Adipocyte (in vitro differentiated cells): ENCODE measurements around the gene GAB2.
A peak's percentile ranks its signal among the peaks of the same experiment; 100 is the strongest.
"Not testable (repeated sequence)": the region's sequence is repeated elsewhere in the genome, so short reads cannot be mapped to it uniquely, and the experiment has no call there.

Source experiments
- DNase-seq: peaks from one replicate; pipeline ENCODE4 v3.0.0-alpha.2; 2015; ENCODE audit warnings: low read depth
- H3K27me3 ChIP-seq: replicated peaks from 2 replicates; pipeline ENCODE4 v1.7.0; 2013; ENCODE audit warnings: mild to moderate bottlenecking, low read length, moderate library complexity; ENCODE audit not compliant: control insufficient read depth, insufficient read depth
- H3K36me3 ChIP-seq: 2 replicates; pipeline ENCODE4 v1.7.0; 2013; ENCODE audit warnings: low read length, mild to moderate bottlenecking, moderate library complexity; ENCODE audit not compliant: control insufficient read depth, insufficient read depth, severe bottlenecking
- H3K4me1 ChIP-seq: 2 replicates; pipeline ENCODE4 v1.7.0; 2013; ENCODE audit warnings: mild to moderate bottlenecking, low read length, moderate library complexity; ENCODE audit not compliant: control insufficient read depth, insufficient read depth
- H3K4me3 ChIP-seq: 2 replicates; pipeline ENCODE4 v1.7.0; 2013; ENCODE audit warnings: mild to moderate bottlenecking, low read length, moderate library complexity
- H3K9ac ChIP-seq: 2 replicates; pipeline ENCODE4 v1.7.0; 2013; ENCODE audit warnings: mild to moderate bottlenecking, low read length, moderate library complexity
- H3K9me3 ChIP-seq: 2 replicates; pipeline ENCODE4 v1.7.0; 2013; ENCODE audit warnings: mild to moderate bottlenecking, low read length, moderate library complexity; ENCODE audit not compliant: control insufficient read depth

Gene GAB2

DNA sequence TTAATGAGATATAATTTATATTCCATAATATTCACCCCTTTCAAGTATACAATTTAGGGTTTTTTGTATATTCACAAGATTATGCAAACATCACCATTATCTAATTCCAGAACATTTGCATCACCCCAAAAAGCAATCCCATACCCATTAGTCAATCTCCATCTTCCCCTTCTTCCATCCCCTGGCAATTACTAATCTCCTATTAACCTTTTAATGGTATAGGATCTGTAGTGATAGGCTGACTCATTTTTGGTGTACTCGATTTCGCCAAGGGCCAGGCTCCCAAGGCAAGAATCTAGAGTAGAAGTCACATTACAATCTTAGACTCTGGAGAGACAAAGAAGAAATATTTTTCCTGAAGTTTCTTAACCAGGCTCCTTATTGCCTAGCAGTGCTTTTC lies 113.4 kb downstream of the GAB2 start:
- no peak for DNase-seq
- Histone ChIP-seq H3K9ac (no peak overlapping the region), H3K4me3 (peak overlapping the region; percentile 42), H3K36me3 (no peaks in the 10 kb centered on the region), H3K9me3 (no peaks in the 10 kb centered on the region), H3K27me3 (no peaks in the 10 kb centered on the region), H3K4me1 (peaks cover 10% of the 10 kb centered on the region)

DNA sequence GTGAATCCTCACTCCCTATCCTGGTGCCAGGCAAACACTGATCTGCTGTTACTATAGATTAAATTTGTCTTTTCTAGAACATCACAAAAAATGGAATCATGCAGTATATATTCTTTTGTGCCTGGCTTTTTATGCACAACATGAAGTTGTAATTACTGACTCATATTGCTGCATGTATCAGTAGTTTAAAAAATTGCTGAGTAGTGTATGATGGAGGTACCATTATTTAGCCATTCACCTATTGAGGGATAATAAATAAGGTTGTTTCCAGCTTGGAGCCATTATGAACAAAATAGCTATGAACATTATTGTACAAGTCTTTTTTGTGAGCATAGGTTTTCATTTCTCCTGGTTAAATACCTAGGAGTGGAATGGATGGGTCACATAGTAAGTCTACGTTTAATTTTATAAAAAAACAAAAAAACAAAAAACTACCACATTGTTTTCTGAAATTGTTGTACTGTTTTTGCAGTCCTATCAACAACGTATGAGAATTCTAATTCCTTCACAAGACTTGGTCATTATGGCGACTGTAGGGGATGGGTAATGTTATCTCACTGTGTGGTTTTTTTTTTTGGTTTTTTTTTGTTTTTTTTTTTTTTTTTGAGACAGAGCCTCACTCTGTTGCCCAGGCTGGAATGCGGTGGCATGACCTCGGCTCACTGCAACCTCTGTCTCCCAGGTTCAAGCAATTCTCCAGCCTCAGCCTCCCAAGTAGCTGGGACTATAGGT lies 117.3 kb downstream of the GAB2 start:
- Histone ChIP-seq H3K9me3 (no peaks in the 10 kb centered on the region), H3K9ac (no peak overlapping the region), H3K36me3 (no peaks in the 10 kb centered on the region), H3K27me3 (no peaks in the 10 kb centered on the region), H3K4me1 (peaks cover 10% of the 10 kb centered on the region), H3K4me3 (no peak overlapping the region)
- no peak for DNase-seq

DNA sequence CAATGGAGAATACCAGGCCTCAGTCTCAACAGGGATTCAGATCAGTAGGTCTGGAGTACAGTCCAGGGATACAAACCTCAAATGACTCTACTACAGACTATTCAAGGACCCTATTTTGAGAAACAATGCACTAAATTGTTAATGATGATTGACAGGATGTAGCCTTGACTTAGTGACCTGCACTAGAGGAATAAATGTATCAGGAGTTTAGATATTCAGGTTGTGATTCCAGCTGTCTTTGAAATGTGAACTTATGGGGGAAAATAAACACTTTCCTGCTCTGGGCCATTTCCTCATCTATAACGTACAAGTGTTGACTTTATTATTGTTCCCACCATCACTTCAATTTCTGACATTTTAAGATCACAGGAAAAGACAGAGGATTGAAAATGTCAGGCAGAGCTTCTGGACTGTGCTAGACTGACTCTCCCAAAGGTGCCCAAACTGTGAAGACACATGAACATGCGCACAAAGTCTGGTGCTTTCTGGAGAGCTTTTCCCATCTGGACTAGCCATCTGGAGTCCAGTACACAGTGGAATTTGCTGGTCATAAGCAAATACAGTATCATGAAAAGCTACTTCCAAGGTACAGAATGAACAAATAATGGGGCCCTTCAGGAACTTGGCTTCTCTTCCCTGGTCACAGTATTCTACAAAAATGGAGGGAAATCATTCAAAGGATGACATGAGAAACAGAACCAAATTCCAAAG lies 118.5 kb downstream of the GAB2 start:
- H3K9me3 ChIP-seq: no peaks in the 10 kb centered on the region
- no peaks in the 10 kb centered on the region for H3K27me3 ChIP-seq
- H3K4me1 ChIP-seq: peaks cover 1% of the 10 kb centered on the region
- DNase-seq: no peak
- no peak overlapping the region for H3K9ac ChIP-seq
- no peak overlapping the region for H3K4me3 ChIP-seq
- no peaks in the 10 kb centered on the region for H3K36me3 ChIP-seq

- DNase-seq: no peak
- Histone ChIP-seq H3K27me3 (no peaks in the 10 kb centered on the region), H3K36me3 (no peaks in the 10 kb centered on the region), H3K4me1 (no peaks in the 10 kb centered on the region), H3K9ac (no peak overlapping the region), H3K4me3 (no peak overlapping the region), H3K9me3 (no peaks in the 10 kb centered on the region)
Measured at GRCh38 chr11:78298291-78298771, 119.3 kb downstream of the GAB2 start.

DNA sequence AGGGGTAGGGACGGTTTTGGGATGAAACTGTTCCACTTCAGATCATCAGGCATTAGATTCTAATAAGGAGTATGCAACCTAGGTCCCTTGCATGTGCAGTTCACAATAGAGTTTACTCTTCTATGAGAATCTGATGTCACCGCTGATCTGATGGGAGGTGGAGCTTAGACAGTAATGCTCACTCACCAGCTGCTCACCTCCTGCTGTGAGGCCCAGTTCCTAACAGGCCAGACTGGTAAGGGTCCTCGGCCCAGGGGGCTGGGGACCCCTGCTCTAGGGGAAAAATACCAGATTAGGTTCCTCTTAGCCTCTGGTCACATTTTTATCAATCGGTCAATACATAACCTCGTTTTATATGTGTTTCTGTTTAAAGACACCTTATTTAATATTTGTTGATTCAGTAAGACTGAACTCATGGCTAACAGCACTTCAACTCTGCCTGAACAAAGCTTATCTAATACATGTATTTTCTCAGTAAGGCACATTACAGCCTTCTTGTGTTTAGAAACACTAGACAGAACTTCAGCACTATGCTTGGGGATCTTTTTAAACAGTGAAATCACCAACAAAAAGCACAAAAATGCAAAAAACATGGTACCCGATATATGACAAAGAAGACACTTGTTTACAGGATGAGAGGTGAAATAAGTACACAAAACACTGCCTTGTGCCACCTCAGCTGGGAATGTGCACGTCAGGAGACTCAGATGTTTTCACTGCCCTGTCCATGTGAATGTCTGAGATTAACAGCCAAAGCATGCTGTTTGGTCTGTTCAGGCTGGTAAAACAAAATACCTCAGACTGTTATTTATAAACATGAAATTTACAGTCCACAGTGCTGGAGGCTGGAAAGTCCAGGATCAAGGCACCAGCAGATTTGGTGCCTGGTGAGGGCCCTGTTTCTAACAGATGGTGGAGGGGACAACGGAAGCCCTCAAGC lies 121.4 kb downstream of the GAB2 start:
- Histone ChIP-seq H3K4me1 (no peaks in the 10 kb centered on the region), H3K4me3 (no peak overlapping the region), H3K36me3 (no peaks in the 10 kb centered on the region), H3K27me3 (no peaks in the 10 kb centered on the region), H3K9ac (no peak overlapping the region), H3K9me3 (no peaks in the 10 kb centered on the region)
- DNase-seq: no peak

- Histone ChIP-seq H3K4me1 (peaks cover 6% of the 10 kb centered on the region), H3K9ac (no peak overlapping the region), H3K36me3 (no peaks in the 10 kb centered on the region), H3K4me3 (no peak overlapping the region), H3K27me3 (no peaks in the 10 kb centered on the region), H3K9me3 (no peaks in the 10 kb centered on the region)
- DNase-seq: no peak
Measured at GRCh38 chr11:78295347-78295746, 122.3 kb downstream of the GAB2 start.

DNA sequence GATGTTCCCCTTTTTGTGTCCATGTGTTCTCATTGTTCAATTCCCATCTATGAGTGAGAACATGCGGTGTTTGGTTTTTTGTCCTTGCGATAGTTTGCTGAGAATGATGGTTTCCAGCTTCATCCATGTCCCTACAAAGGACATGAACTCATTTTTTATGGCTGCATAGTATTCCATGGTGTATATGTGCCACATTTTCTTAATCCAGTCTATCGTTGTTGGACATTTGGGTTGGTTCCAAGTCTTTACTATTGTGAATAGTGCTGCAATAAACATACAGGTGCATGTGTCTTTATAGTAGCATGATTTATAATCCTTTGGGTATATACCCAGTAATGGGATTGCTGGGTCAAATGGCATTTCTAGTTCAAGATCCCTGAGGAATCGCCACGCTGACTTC lies 123.5 kb downstream of the GAB2 start:
- not testable (repeated sequence) for H3K9me3 ChIP-seq, H3K4me3 ChIP-seq, H3K27me3 ChIP-seq, H3K9ac ChIP-seq, H3K36me3 ChIP-seq, DNase-seq
- H3K4me1 ChIP-seq: peaks cover 17% of the 10 kb centered on the region

- H3K9ac ChIP-seq: no peak overlapping the region
- H3K9me3 ChIP-seq: no peaks in the 10 kb centered on the region
- peaks cover 17% of the 10 kb centered on the region for H3K4me1 ChIP-seq
- no peaks in the 10 kb centered on the region for H3K36me3 ChIP-seq
- no peak for DNase-seq
- H3K4me3 ChIP-seq: no peak overlapping the region
- H3K27me3 ChIP-seq: no peaks in the 10 kb centered on the region
Measured at GRCh38 chr11:78293536-78293935, 124.1 kb downstream of the GAB2 start.

DNA sequence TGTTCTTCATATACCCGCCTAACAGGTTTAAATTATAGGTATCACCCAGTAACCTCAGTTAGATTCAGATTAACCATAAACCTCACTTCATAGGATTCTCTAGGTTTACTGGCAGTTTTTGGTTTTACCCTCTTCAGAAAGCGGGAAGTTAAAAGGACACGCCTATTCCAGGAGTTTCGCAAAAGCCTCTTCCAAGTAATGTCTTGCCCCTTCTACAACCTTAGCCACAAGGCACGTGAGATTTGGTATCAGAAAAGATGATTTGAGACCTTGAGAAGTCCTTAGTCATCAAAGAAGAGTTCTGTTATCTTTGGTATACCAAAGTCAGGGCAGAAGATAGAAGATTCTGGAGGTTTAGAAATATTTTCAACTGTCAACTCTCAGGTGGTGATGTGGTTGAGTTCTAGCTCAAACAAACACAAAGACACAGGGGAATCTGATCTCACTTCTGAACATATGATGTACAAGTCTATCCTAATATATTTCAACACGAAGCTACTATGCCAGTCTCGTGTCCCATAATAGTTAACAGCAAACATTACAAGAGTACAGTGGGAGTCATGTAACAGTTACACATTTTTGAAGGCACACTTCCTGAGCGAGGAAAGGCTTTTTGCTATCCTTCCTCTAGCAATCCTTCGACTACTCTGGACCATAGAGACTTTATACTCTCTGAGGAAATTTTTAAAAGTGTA lies 125.4 kb downstream of the GAB2 start:
- no peak overlapping the region for H3K4me3 ChIP-seq
- H3K9me3 ChIP-seq: no peaks in the 10 kb centered on the region
- peaks cover 17% of the 10 kb centered on the region for H3K4me1 ChIP-seq
- DNase-seq: no peak
- H3K36me3 ChIP-seq: no peaks in the 10 kb centered on the region
- no peak overlapping the region for H3K9ac ChIP-seq
- no peaks in the 10 kb centered on the region for H3K27me3 ChIP-seq

DNA sequence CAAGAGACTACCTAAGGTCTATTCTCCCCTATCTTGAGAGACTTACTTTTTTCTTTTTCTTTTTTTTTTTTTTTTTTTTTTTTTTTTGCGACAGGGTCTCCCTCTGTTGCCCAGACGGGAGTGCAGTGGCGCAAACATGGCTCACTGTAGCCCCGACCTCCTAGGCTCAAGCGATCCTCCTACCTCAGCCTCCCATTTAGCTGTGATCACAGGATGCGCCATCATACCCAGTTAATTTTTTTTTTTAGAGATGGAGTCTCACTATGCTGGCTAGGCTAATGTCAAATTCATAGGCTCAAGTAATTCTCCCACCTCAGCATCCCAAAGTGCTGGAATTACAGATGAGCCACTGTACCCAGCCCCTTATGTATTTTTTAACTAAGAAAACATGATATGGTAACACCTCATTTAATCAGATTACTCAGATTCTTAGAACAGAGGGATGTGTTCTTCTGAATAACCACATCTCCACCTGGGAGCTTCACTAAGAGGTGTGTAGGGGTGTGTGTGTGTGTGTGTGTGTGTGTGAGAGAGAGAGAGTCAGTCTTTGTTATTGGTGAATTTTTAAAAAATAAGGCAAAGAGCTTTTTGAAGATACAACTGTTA lies 126.0 kb downstream of the GAB2 start:
- no peaks in the 10 kb centered on the region for H3K9me3 ChIP-seq
- H3K27me3 ChIP-seq: no peaks in the 10 kb centered on the region
- peaks cover 17% of the 10 kb centered on the region for H3K4me1 ChIP-seq
- no peak for DNase-seq
- no peak overlapping the region for H3K9ac ChIP-seq
- no peaks in the 10 kb centered on the region for H3K36me3 ChIP-seq
- H3K4me3 ChIP-seq: no peak overlapping the region
